ENCODE data around the gene APLF.

The APLF gene

GRCh38 chr2:68604077-68604476, 136.7 kb downstream of the APLF start:
- no CpG with 5 or more reads among the region's 3 CpGs for WGBS (ENCODE audit: extremely low coverage, insufficient coverage, insufficient read length)
- no peak for DNase-seq

DNA sequence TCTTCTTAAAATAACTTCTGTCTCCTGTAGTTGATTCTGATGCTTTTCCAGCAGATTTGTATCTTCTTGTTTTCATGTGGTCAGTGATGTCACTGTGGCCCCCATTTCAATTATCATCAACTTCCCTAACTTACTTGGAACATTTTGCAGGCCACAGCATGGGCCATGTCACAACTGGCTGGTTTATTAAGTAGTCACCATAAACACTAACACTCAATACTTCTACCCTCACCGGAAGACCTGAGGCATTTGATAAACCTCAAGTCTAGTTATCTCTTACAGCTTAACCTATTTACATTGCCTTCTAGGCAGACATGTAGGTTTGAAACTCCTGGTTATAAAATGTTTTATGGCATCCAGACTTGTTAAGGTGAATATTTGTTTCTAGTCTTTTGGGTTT, 138.6 kb downstream of the APLF start:
- H3K4me1 ChIP-seq (ENCODE audit: control insufficient read depth in 1 of 2, insufficient read depth in 2 of 2, low read length in 2 of 2): no peaks in the 10 kb centered on the region
- no peak overlapping the region for H2BK12ac ChIP-seq (ENCODE audit: low read length)
- H3K4ac ChIP-seq (ENCODE audit: low read depth, low read length): no peak overlapping the region
- no peak overlapping the region for H3K27ac ChIP-seq (ENCODE audit: low read depth, low read length)
- H4K91ac ChIP-seq (ENCODE audit: low read depth, low read length): no peak overlapping the region
- H3K79me2 ChIP-seq (ENCODE audit: control insufficient read depth, insufficient read depth, low read length, poor library complexity): no peaks in the 10 kb centered on the region
- DNase-seq: no peak
- no peaks in the 10 kb centered on the region for H3K9me3 ChIP-seq (ENCODE audit: insufficient read depth, low read depth, low read length)
- no peak overlapping the region for H2BK5ac ChIP-seq (ENCODE audit: low read depth, low read length, poor library complexity)
- no peaks in the 10 kb centered on the region for H3K36me3 ChIP-seq (ENCODE audit: control insufficient read depth in 1 of 2, insufficient read depth in 2 of 2, low read length in 2 of 2)
- H3K18ac ChIP-seq (ENCODE audit: low read length): no peak overlapping the region
- H3K23ac ChIP-seq (ENCODE audit: low read length): no peak overlapping the region
- H2BK120ac ChIP-seq (ENCODE audit: insufficient read depth, low read length, poor library complexity): no peak overlapping the region
- H3K27me3 ChIP-seq (ENCODE audit: insufficient read depth, low read length): no peaks in the 10 kb centered on the region
- no peaks in the 10 kb centered on the region for H3K79me1 ChIP-seq (ENCODE audit: low read length)
- no peak overlapping the region for H3K14ac ChIP-seq (ENCODE audit: low read length)
- H4K12ac ChIP-seq (ENCODE audit: low read depth, low read length): no peak overlapping the region
- H2AK5ac ChIP-seq (ENCODE audit: low read length): no peak overlapping the region
- H2AFZ ChIP-seq (ENCODE audit: insufficient read depth, low read length, poor library complexity): no peak overlapping the region
- WGBS (ENCODE audit: extremely low coverage, insufficient coverage, insufficient read length): no CpG with 5 or more reads among the region's 1 CpG
- H3K4me3 ChIP-seq (ENCODE audit: low read depth, low read length): no peak overlapping the region
- no peak overlapping the region for H3K4me2 ChIP-seq (ENCODE audit: low read length)
- no peak overlapping the region for H3K9ac ChIP-seq (ENCODE audit: low read length)
- no peak overlapping the region for H4K8ac ChIP-seq (ENCODE audit: low read depth, low read length)

More at GRCh38 chr2:68604077-68604476, 136.7 kb downstream of the APLF start:
- Histone ChIP-seq H3K4me1 (ENCODE audit: control insufficient read depth in 1 of 2, insufficient read depth in 2 of 2, low read length in 2 of 2) (no peaks in the 10 kb centered on the region), H3K36me3 (ENCODE audit: control insufficient read depth in 1 of 2, insufficient read depth in 2 of 2, low read length in 2 of 2) (no peaks in the 10 kb centered on the region), H4K91ac (ENCODE audit: low read depth, low read length) (no peak overlapping the region), H2BK12ac (ENCODE audit: low read length) (no peak overlapping the region), H3K27ac (ENCODE audit: low read depth, low read length) (no peak overlapping the region), H3K4me2 (ENCODE audit: low read length) (no peak overlapping the region), H3K14ac (ENCODE audit: low read length) (no peak overlapping the region), H2AK5ac (ENCODE audit: low read length) (no peak overlapping the region), H4K12ac (ENCODE audit: low read depth, low read length) (no peak overlapping the region), H4K8ac (ENCODE audit: low read depth, low read length) (no peak overlapping the region), H3K4ac (ENCODE audit: low read depth, low read length) (no peak overlapping the region), H3K9me3 (ENCODE audit: insufficient read depth, low read depth, low read length) (no peaks in the 10 kb centered on the region), H3K18ac (ENCODE audit: low read length) (no peak overlapping the region), H2BK5ac (ENCODE audit: low read depth, low read length, poor library complexity) (no peak overlapping the region), H3K9ac (ENCODE audit: low read length) (no peak overlapping the region), H3K79me1 (ENCODE audit: low read length) (no peaks in the 10 kb centered on the region), H3K27me3 (ENCODE audit: insufficient read depth, low read length) (no peaks in the 10 kb centered on the region), H3K4me3 (ENCODE audit: low read depth, low read length) (no peak overlapping the region), H2BK120ac (ENCODE audit: insufficient read depth, low read length, poor library complexity) (no peak overlapping the region), H3K23ac (ENCODE audit: low read length) (no peak overlapping the region), H3K79me2 (ENCODE audit: control insufficient read depth, insufficient read depth, low read length, poor library complexity) (no peaks in the 10 kb centered on the region), H2AFZ (ENCODE audit: insufficient read depth, low read length, poor library complexity) (no peak overlapping the region)

GRCh38 chr2:68606759-68607158, 139.4 kb downstream of the APLF start:
- H3K14ac ChIP-seq (ENCODE audit: low read length): no peak overlapping the region
- no peaks in the 10 kb centered on the region for H3K4me1 ChIP-seq (ENCODE audit: control insufficient read depth in 1 of 2, insufficient read depth in 2 of 2, low read length in 2 of 2)
- no peaks in the 10 kb centered on the region for H3K79me1 ChIP-seq (ENCODE audit: low read length)
- no peak overlapping the region for H3K4me3 ChIP-seq (ENCODE audit: low read depth, low read length)
- no peak overlapping the region for H2BK5ac ChIP-seq (ENCODE audit: low read depth, low read length, poor library complexity)
- H3K23ac ChIP-seq (ENCODE audit: low read length): no peak overlapping the region
- no peak overlapping the region for H3K9ac ChIP-seq (ENCODE audit: low read length)
- no peak overlapping the region for H2BK12ac ChIP-seq (ENCODE audit: low read length)
- H3K4me2 ChIP-seq (ENCODE audit: low read length): no peak overlapping the region
- no peak overlapping the region for H4K8ac ChIP-seq (ENCODE audit: low read depth, low read length)
- no peak overlapping the region for H2AK5ac ChIP-seq (ENCODE audit: low read length)
- H3K18ac ChIP-seq (ENCODE audit: low read length): no peak overlapping the region
- H3K27ac ChIP-seq (ENCODE audit: low read depth, low read length): no peak overlapping the region
- no peak overlapping the region for H2AFZ ChIP-seq (ENCODE audit: insufficient read depth, low read length, poor library complexity)
- no peak for DNase-seq
- no peaks in the 10 kb centered on the region for H3K9me3 ChIP-seq (ENCODE audit: insufficient read depth, low read depth, low read length)
- no CpG with 5 or more reads among the region's 4 CpGs for WGBS (ENCODE audit: extremely low coverage, insufficient coverage, insufficient read length)
- no peaks in the 10 kb centered on the region for H3K36me3 ChIP-seq (ENCODE audit: control insufficient read depth in 1 of 2, insufficient read depth in 2 of 2, low read length in 2 of 2)
- H3K79me2 ChIP-seq (ENCODE audit: control insufficient read depth, insufficient read depth, low read length, poor library complexity): no peaks in the 10 kb centered on the region
- no peaks in the 10 kb centered on the region for H3K27me3 ChIP-seq (ENCODE audit: insufficient read depth, low read length)
- H4K91ac ChIP-seq (ENCODE audit: low read depth, low read length): no peak overlapping the region
- H2BK120ac ChIP-seq (ENCODE audit: insufficient read depth, low read length, poor library complexity): no peak overlapping the region
- H4K12ac ChIP-seq (ENCODE audit: low read depth, low read length): no peak overlapping the region
- no peak overlapping the region for H3K4ac ChIP-seq (ENCODE audit: low read depth, low read length)

DNA sequence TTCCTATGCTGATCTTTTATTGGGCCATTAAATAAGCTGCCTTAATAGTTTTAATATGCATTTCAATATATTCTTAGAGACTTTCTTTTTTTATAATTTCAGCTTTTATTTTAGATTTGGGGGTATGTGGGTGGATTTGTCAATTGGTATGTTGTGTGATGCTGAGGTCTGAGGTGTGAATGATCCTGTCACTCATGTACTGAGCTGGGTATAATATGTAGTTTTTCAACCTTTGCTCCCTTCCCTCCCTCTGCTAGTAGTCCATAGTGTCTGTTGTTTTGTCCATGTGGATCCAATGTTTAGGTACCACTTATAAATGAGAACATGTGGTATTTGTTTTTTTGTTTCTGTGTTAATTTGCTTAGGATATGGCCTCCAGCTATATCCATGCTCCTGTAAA, 140.5 kb downstream of the APLF start:
- H3K36me3 ChIP-seq (ENCODE audit: control insufficient read depth in 1 of 2, insufficient read depth in 2 of 2, low read length in 2 of 2): no peaks in the 10 kb centered on the region
- H3K4me3 ChIP-seq (ENCODE audit: low read depth, low read length): no peak overlapping the region
- H3K4me1 ChIP-seq (ENCODE audit: control insufficient read depth in 1 of 2, insufficient read depth in 2 of 2, low read length in 2 of 2): no peaks in the 10 kb centered on the region
- H3K9me3 ChIP-seq (ENCODE audit: insufficient read depth, low read depth, low read length): no peaks in the 10 kb centered on the region
- H4K8ac ChIP-seq (ENCODE audit: low read depth, low read length): no peak overlapping the region
- H3K18ac ChIP-seq (ENCODE audit: low read length): no peak overlapping the region
- no peaks in the 10 kb centered on the region for H3K79me1 ChIP-seq (ENCODE audit: low read length)
- H3K27me3 ChIP-seq (ENCODE audit: insufficient read depth, low read length): no peaks in the 10 kb centered on the region
- no peak overlapping the region for H2AFZ ChIP-seq (ENCODE audit: insufficient read depth, low read length, poor library complexity)
- no peak for DNase-seq
- no peak overlapping the region for H3K14ac ChIP-seq (ENCODE audit: low read length)
- H2AK5ac ChIP-seq (ENCODE audit: low read length): no peak overlapping the region
- H3K4me2 ChIP-seq (ENCODE audit: low read length): no peak overlapping the region
- no peak overlapping the region for H2BK120ac ChIP-seq (ENCODE audit: insufficient read depth, low read length, poor library complexity)
- no peaks in the 10 kb centered on the region for H3K79me2 ChIP-seq (ENCODE audit: control insufficient read depth, insufficient read depth, low read length, poor library complexity)
- no peak overlapping the region for H3K9ac ChIP-seq (ENCODE audit: low read length)
- no peak overlapping the region for H3K4ac ChIP-seq (ENCODE audit: low read depth, low read length)
- H2BK5ac ChIP-seq (ENCODE audit: low read depth, low read length, poor library complexity): no peak overlapping the region
- no peak overlapping the region for H3K23ac ChIP-seq (ENCODE audit: low read length)
- no peak overlapping the region for H2BK12ac ChIP-seq (ENCODE audit: low read length)
- no peak overlapping the region for H4K12ac ChIP-seq (ENCODE audit: low read depth, low read length)
- no peak overlapping the region for H4K91ac ChIP-seq (ENCODE audit: low read depth, low read length)
- no peak overlapping the region for H3K27ac ChIP-seq (ENCODE audit: low read depth, low read length)

Data from trophoblast cell (in vitro differentiated cells and primary cell).